Measurements from ENCODE around the gene CDC6.

CDC6 gene

GRCh38 chr17:40309949-40310510 lies 22.4 kb downstream of the CDC6 start:
- TF ChIP-seq, protein P1, sequence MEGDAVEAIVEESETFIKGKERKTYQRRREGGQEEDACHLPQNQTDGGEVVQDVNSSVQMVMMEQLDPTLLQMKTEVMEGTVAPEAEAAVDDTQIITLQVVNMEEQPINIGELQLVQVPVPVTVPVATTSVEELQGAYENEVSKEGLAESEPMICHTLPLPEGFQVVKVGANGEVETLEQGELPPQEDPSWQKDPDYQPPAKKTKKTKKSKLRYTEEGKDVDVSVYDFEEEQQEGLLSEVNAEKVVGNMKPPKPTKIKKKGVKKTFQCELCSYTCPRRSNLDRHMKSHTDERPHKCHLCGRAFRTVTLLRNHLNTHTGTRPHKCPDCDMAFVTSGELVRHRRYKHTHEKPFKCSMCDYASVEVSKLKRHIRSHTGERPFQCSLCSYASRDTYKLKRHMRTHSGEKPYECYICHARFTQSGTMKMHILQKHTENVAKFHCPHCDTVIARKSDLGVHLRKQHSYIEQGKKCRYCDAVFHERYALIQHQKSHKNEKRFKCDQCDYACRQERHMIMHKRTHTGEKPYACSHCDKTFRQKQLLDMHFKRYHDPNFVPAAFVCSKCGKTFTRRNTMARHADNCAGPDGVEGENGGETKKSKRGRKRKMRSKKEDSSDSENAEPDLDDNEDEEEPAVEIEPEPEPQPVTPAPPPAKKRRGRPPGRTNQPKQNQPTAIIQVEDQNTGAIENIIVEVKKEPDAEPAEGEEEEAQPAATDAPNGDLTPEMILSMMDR (IDR thresholded peaks at IDR 0.05; ENCODE audit: control insufficient read depth, insufficient read depth, low read depth, low read length, missing control alignments), result no peak
- H3K4me3 ChIP-seq (ENCODE audit: control insufficient read depth, low read depth, low read length), result no peak overlapping the region
- no peak for DNase-seq (ENCODE audit: low read depth)

- no peak for DNase-seq (ENCODE audit: low read depth)
- TF ChIP-seq, protein P1 (IDR thresholded peaks at IDR 0.05; ENCODE audit: control insufficient read depth, insufficient read depth, low read depth, low read length, missing control alignments), result no peak
- no peak overlapping the region for H3K4me3 ChIP-seq (ENCODE audit: control insufficient read depth, low read depth, low read length)
Measured at GRCh38 chr17:40310882-40311391, 23.3 kb downstream of the CDC6 start.

- no peak for DNase-seq (ENCODE audit: low read depth)
- TF ChIP-seq, protein P1 (IDR thresholded peaks at IDR 0.05; ENCODE audit: control insufficient read depth, insufficient read depth, low read depth, low read length, missing control alignments), result no peak
- H3K4me3 ChIP-seq (ENCODE audit: control insufficient read depth, low read depth, low read length), result no peak overlapping the region
Measured at GRCh38 chr17:40311575-40311974, 23.9 kb downstream of the CDC6 start.

GRCh38 chr17:40312131-40312731 lies 24.6 kb downstream of the CDC6 start:
- DNase-seq (ENCODE audit: low read depth), result no peak
- H3K4me3 ChIP-seq (ENCODE audit: control insufficient read depth, low read depth, low read length), result no peak overlapping the region
- TF ChIP-seq, protein P1 (IDR thresholded peaks at IDR 0.05; ENCODE audit: control insufficient read depth, insufficient read depth, low read depth, low read length, missing control alignments), result no peak

GRCh38 chr17:40312893-40313667 lies 25.4 kb downstream of the CDC6 start:
- H3K4me3 ChIP-seq (ENCODE audit: control insufficient read depth, low read depth, low read length), result no peak overlapping the region
- no peak for DNase-seq (ENCODE audit: low read depth)
- TF ChIP-seq, protein P1 (IDR thresholded peaks at IDR 0.05; ENCODE audit: control insufficient read depth, insufficient read depth, low read depth, low read length, missing control alignments), result no peak

GRCh38 chr17:40313668-40314583 lies 26.2 kb downstream of the CDC6 start:
- TF ChIP-seq, protein P1 (IDR thresholded peaks at IDR 0.05; ENCODE audit: control insufficient read depth, insufficient read depth, low read depth, low read length, missing control alignments), result no peak
- DNase-seq (ENCODE audit: low read depth), result no peak
- H3K4me3 ChIP-seq (ENCODE audit: control insufficient read depth, low read depth, low read length), result no peak overlapping the region
